ENCODE results near the gene CAPS. TPM values are rescaled to one million over a fixed set of nuclear protein-coding genes. Genes with fewer than 3 reads are reported as not detected.

Gene CAPS
- total RNA-seq, 2 experiments from 2014 or later, result 2.1 to 2.8 TPM

GRCh38 chr19:5937550-5937949 is 23.5 kb downstream of the CAPS start:
- ChIA-PET POLR2A (interaction anchor here (1.0 to 2.1 kb wide), 2 partner anchors 10 to 34 kb away, joined by 3 to 9 read pairs; partner anchors contain the start of gene NDUFA11), CTCF (interaction anchor here (1.0 to 2.1 kb wide), 4 partner anchors 16 to 85 kb away, joined by 3 to 12 read pairs (median 4); no protein-coding TSS in a partner anchor)
- no peak overlapping the region for H3K27ac Mint-ChIP-seq
- ATAC-seq, result no peak
- no peaks in the 10 kb centered on the region for H3K27me3 Mint-ChIP-seq
- intact Hi-C loops (cut with micrococcal nuclease), result no loop called here
- no peaks in the 10 kb centered on the region for H3K9me3 Mint-ChIP-seq
- no peaks in the 10 kb centered on the region for H3K4me1 Mint-ChIP-seq (ENCODE audit: low read depth)
- TF ChIP-seq CTCF (IDR thresholded peaks at IDR 0.05), result no peak
- peaks cover 14% of the 10 kb centered on the region for H3K36me3 Mint-ChIP-seq (ENCODE audit: low read depth)
- DNase-seq, result no peak
- H3K4me3 Mint-ChIP-seq, result no peak overlapping the region

- DNase-seq, result no peak
- ATAC-seq, result no peak
- no peak for TF ChIP-seq CTCF (IDR thresholded peaks at IDR 0.05)
- intact Hi-C loops (cut with micrococcal nuclease), result no loop called here
- Mint-ChIP-seq H3K27me3 (no peaks in the 10 kb centered on the region), H3K4me3 (no peak overlapping the region), H3K27ac (no peak overlapping the region), H3K9me3 (no peaks in the 10 kb centered on the region), H3K4me1 (ENCODE audit: low read depth) (peaks cover 25% of the 10 kb centered on the region), H3K36me3 (ENCODE audit: low read depth) (peaks cover 9% of the 10 kb centered on the region)
- ChIA-PET POLR2A (no interaction called here), CTCF (no interaction called here)
These were observed 26.5 kb downstream of the CAPS start for GRCh38 chr19:5940260-5941208.

- intact Hi-C loops (cut with micrococcal nuclease), result no loop called here
- Mint-ChIP-seq H3K36me3 (ENCODE audit: low read depth) (peaks cover 7% of the 10 kb centered on the region), H3K27ac (no peak overlapping the region), H3K4me3 (no peak overlapping the region), H3K27me3 (no peaks in the 10 kb centered on the region), H3K4me1 (ENCODE audit: low read depth) (peaks cover 34% of the 10 kb centered on the region), H3K9me3 (no peaks in the 10 kb centered on the region)
- ATAC-seq (no peak), DNase-seq (no peak)
- ChIA-PET POLR2A (interaction anchor here (1.4 kb wide), 1 partner anchor 10 kb away, joined by 3 read pairs; no protein-coding TSS in a partner anchor), CTCF (interaction anchor here (1.0 to 2.3 kb wide), 3 partner anchors 43 to 81 kb away, joined by 3 to 9 read pairs (median 4); no protein-coding TSS in a partner anchor)
- no peak for TF ChIP-seq CTCF (IDR thresholded peaks at IDR 0.05)
These were observed 27.6 kb downstream of the CAPS start for GRCh38 chr19:5941673-5942072.

GRCh38 chr19:5943045-5943444 is 29.0 kb downstream of the CAPS start:
- intact Hi-C loops (cut with micrococcal nuclease), result no loop called here
- Mint-ChIP-seq H3K27me3 (no peaks in the 10 kb centered on the region), H3K36me3 (ENCODE audit: low read depth) (peaks cover 13% of the 10 kb centered on the region), H3K9me3 (no peaks in the 10 kb centered on the region), H3K4me1 (ENCODE audit: low read depth) (peaks cover 45% of the 10 kb centered on the region), H3K27ac (peak overlapping the region; percentile 15), H3K4me3 (no peak overlapping the region)
- CTCF ChIA-PET, result interaction anchor here (0.9 to 2.3 kb wide), 3 partner anchors 25 to 139 kb away, joined by 3 to 9 read pairs (median 9); no protein-coding TSS in a partner anchor
- DNase-seq (no peak), ATAC-seq (no peak)
- no peak for TF ChIP-seq CTCF (IDR thresholded peaks at IDR 0.05)
- POLR2A ChIA-PET, result interaction anchor here (1.4 kb wide), 1 partner anchor 9 kb away, joined by 3 read pairs; no protein-coding TSS in a partner anchor

- no peak overlapping the region for H3K4me3 Mint-ChIP-seq
- POLR2A ChIA-PET, result no interaction called here
- H3K27me3 Mint-ChIP-seq, result no peaks in the 10 kb centered on the region
- H3K9me3 Mint-ChIP-seq, result no peaks in the 10 kb centered on the region
- intact Hi-C loops (cut with micrococcal nuclease), result no loop called here
- peaks cover 16% of the 10 kb centered on the region for H3K36me3 Mint-ChIP-seq (ENCODE audit: low read depth)
- CTCF ChIA-PET, result interaction anchor here (0.9 to 2.3 kb wide), 3 partner anchors 25 to 139 kb away, joined by 3 to 9 read pairs (median 9); no protein-coding TSS in a partner anchor
- no peak for TF ChIP-seq CTCF (IDR thresholded peaks at IDR 0.05)
- DNase-seq (no peak), ATAC-seq (peak; percentile 30)
- H3K27ac Mint-ChIP-seq, result no peak overlapping the region
- peaks cover 50% of the 10 kb centered on the region for H3K4me1 Mint-ChIP-seq (ENCODE audit: low read depth)
These were observed 29.6 kb downstream of the CAPS start for GRCh38 chr19:5943623-5944022.

Measured in activated CD8-positive, alpha-beta T cell treated with anti-CD3 and anti-CD28 coated beads for 36 hours (primary cell).